ENCODE results near the gene CAMK2B.

Gene CAMK2B

GRCh38 chr7:44231088-44231487, 94.3 kb downstream of the CAMK2B start:
- H3K27ac ChIP-seq: no peak overlapping the region
- in situ Hi-C loops (cut with HindIII; ENCODE audit: low pct_ligation_motif_present, low sequenced_read_pairs): loop anchor here (25.0 kb wide), 1 partner anchor 256 kb away; the partner anchor contains the start of gene NUDCD3
- no peak for TF ChIP-seq CTCF (IDR thresholded peaks at IDR 0.05; ENCODE audit: low read depth, low read length, missing control alignments)
- no peak for DNase-seq
- peaks cover 4% of the 10 kb centered on the region for H3K27me3 ChIP-seq (replicated peaks)
- H3K36me3 ChIP-seq (replicated peaks): no peaks in the 10 kb centered on the region
- no peak overlapping the region for H3K4me3 ChIP-seq (ENCODE audit: low read depth, low read length)

GRCh38 chr7:44230286-44230685, 95.1 kb downstream of the CAMK2B start:
- no peak for DNase-seq
- Histone ChIP-seq H3K27me3 (replicated peaks) (peaks cover 12% of the 10 kb centered on the region), H3K36me3 (replicated peaks) (no peaks in the 10 kb centered on the region), H3K27ac (no peak overlapping the region), H3K4me3 (ENCODE audit: low read depth, low read length) (no peak overlapping the region)
- no peak for TF ChIP-seq CTCF (IDR thresholded peaks at IDR 0.05; ENCODE audit: low read depth, low read length, missing control alignments)
- in situ Hi-C loops (cut with HindIII; ENCODE audit: low pct_ligation_motif_present, low sequenced_read_pairs): loop anchor here (25.0 kb wide), 1 partner anchor 257 kb away; the partner anchor contains the start of gene NUDCD3

GRCh38 chr7:44229546-44230105, 95.8 kb downstream of the CAMK2B start:
- in situ Hi-C loops (cut with HindIII; ENCODE audit: low pct_ligation_motif_present, low sequenced_read_pairs): loop anchor here (25.0 kb wide), 1 partner anchor 258 kb away; the partner anchor contains the start of gene NUDCD3
- no peak for TF ChIP-seq CTCF (IDR thresholded peaks at IDR 0.05; ENCODE audit: low read depth, low read length, missing control alignments)
- Histone ChIP-seq H3K4me3 (ENCODE audit: low read depth, low read length) (no peak overlapping the region), H3K27me3 (replicated peaks) (peaks cover 12% of the 10 kb centered on the region), H3K36me3 (replicated peaks) (no peaks in the 10 kb centered on the region), H3K27ac (no peak overlapping the region)
- no peak for DNase-seq

GRCh38 chr7:44228571-44229350, 96.6 kb downstream of the CAMK2B start:
- no peaks in the 10 kb centered on the region for H3K36me3 ChIP-seq (replicated peaks)
- H3K27ac ChIP-seq: no peak overlapping the region
- TF ChIP-seq CTCF (IDR thresholded peaks at IDR 0.05; ENCODE audit: low read depth, low read length, missing control alignments): no peak
- no peak for DNase-seq
- in situ Hi-C loops (cut with HindIII; ENCODE audit: low pct_ligation_motif_present, low sequenced_read_pairs): loop anchor here (25.0 kb wide), 1 partner anchor 259 kb away; the partner anchor contains the start of gene NUDCD3
- H3K4me3 ChIP-seq (ENCODE audit: low read depth, low read length): no peak overlapping the region
- peaks cover 12% of the 10 kb centered on the region for H3K27me3 ChIP-seq (replicated peaks)

GRCh38 chr7:44227911-44228310, 97.5 kb downstream of the CAMK2B start:
- no peak for TF ChIP-seq CTCF (IDR thresholded peaks at IDR 0.05; ENCODE audit: low read depth, low read length, missing control alignments)
- in situ Hi-C loops (cut with HindIII; ENCODE audit: low pct_ligation_motif_present, low sequenced_read_pairs): loop anchor here (25.0 kb wide), 1 partner anchor 259 kb away; the partner anchor contains the start of gene NUDCD3
- no peak overlapping the region for H3K27ac ChIP-seq
- no peak overlapping the region for H3K4me3 ChIP-seq (ENCODE audit: low read depth, low read length)
- H3K27me3 ChIP-seq (replicated peaks): peaks cover 12% of the 10 kb centered on the region
- DNase-seq: no peak
- no peaks in the 10 kb centered on the region for H3K36me3 ChIP-seq (replicated peaks)

Data from brain microvascular endothelial cell (primary cell).